ENCODE results near the gene RPL10A. TPM values are rescaled to one million over a fixed set of nuclear protein-coding genes. Genes with fewer than 3 reads are reported as not detected.

RPL10A gene
- total RNA-seq, 1 experiment from 2014 or later, result 828 TPM

- CTCF ChIA-PET, result no interaction called here
- no peaks in the 10 kb centered on the region for H3K9me3 Mint-ChIP-seq (ENCODE audit: low read depth, unreplicated experiment)
- intact Hi-C loops (cut with micrococcal nuclease; ENCODE audit: unreplicated experiment), result no loop called here
- H3K4me3 Mint-ChIP-seq (ENCODE audit: low read depth, unreplicated experiment), result peak overlapping the region; percentile 72
- H3K27me3 Mint-ChIP-seq (ENCODE audit: unreplicated experiment), result no peaks in the 10 kb centered on the region
- H3K36me3 Mint-ChIP-seq (ENCODE audit: insufficient read depth, unreplicated experiment), result peaks cover 41% of the 10 kb centered on the region
- peaks cover 59% of the 10 kb centered on the region for H3K4me1 Mint-ChIP-seq (ENCODE audit: low read depth, unreplicated experiment)
- peak; percentile 53 for DNase-seq
- peak overlapping the region; percentile 94 for H3K27ac Mint-ChIP-seq (ENCODE audit: unreplicated experiment)
- TF ChIP-seq, protein P1, sequence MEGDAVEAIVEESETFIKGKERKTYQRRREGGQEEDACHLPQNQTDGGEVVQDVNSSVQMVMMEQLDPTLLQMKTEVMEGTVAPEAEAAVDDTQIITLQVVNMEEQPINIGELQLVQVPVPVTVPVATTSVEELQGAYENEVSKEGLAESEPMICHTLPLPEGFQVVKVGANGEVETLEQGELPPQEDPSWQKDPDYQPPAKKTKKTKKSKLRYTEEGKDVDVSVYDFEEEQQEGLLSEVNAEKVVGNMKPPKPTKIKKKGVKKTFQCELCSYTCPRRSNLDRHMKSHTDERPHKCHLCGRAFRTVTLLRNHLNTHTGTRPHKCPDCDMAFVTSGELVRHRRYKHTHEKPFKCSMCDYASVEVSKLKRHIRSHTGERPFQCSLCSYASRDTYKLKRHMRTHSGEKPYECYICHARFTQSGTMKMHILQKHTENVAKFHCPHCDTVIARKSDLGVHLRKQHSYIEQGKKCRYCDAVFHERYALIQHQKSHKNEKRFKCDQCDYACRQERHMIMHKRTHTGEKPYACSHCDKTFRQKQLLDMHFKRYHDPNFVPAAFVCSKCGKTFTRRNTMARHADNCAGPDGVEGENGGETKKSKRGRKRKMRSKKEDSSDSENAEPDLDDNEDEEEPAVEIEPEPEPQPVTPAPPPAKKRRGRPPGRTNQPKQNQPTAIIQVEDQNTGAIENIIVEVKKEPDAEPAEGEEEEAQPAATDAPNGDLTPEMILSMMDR (IDR thresholded peaks at IDR 0.05; ENCODE audit: unreplicated experiment), result no peak
- no TSS peak for BruUV-seq (replicated peaks)
Observed at GRCh38 chr6:35484921-35485392, 16.8 kb downstream of the RPL10A start.

DNA sequence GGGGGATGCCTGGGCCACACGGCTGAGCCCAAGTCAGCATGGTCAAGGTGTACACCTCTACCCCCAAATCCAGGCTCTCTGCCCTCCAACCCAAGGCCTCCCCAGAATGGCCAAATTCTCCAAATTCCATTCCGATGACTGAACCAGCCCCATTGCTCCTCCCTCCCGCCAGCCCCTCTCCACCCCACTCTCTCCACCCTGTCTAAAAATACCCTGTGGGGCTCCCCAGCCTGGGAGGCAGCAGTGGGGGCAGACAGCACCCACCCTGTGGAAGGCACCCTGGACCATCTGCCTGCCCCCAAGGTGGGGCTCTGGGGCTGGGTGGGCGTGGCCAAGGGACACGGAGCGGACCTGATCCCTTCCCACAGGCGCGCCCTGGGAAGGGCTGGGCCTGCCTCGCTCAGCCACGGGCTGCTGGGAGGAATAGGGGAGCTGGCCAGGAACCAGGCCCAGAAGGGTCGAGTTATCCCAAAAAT is 17.2 kb downstream of the RPL10A start:
- no peaks in the 10 kb centered on the region for H3K9me3 Mint-ChIP-seq (ENCODE audit: low read depth, unreplicated experiment)
- TF ChIP-seq, protein P1 (IDR thresholded peaks at IDR 0.05; ENCODE audit: unreplicated experiment), result no peak
- intact Hi-C loops (cut with micrococcal nuclease; ENCODE audit: unreplicated experiment), result no loop called here
- peaks cover 61% of the 10 kb centered on the region for H3K4me1 Mint-ChIP-seq (ENCODE audit: low read depth, unreplicated experiment)
- peak overlapping the region; percentile 72 for H3K4me3 Mint-ChIP-seq (ENCODE audit: low read depth, unreplicated experiment)
- no TSS peak for BruUV-seq (replicated peaks)
- no peaks in the 10 kb centered on the region for H3K27me3 Mint-ChIP-seq (ENCODE audit: unreplicated experiment)
- peak overlapping the region; percentile 94 for H3K27ac Mint-ChIP-seq (ENCODE audit: unreplicated experiment)
- CTCF ChIA-PET, result interaction anchor here (0.5 kb wide), 1 partner anchor 771 kb away, joined by 6 read pairs; no protein-coding TSS in a partner anchor
- H3K36me3 Mint-ChIP-seq (ENCODE audit: insufficient read depth, unreplicated experiment), result peaks cover 41% of the 10 kb centered on the region
- peak; percentile 65 for DNase-seq

DNA sequence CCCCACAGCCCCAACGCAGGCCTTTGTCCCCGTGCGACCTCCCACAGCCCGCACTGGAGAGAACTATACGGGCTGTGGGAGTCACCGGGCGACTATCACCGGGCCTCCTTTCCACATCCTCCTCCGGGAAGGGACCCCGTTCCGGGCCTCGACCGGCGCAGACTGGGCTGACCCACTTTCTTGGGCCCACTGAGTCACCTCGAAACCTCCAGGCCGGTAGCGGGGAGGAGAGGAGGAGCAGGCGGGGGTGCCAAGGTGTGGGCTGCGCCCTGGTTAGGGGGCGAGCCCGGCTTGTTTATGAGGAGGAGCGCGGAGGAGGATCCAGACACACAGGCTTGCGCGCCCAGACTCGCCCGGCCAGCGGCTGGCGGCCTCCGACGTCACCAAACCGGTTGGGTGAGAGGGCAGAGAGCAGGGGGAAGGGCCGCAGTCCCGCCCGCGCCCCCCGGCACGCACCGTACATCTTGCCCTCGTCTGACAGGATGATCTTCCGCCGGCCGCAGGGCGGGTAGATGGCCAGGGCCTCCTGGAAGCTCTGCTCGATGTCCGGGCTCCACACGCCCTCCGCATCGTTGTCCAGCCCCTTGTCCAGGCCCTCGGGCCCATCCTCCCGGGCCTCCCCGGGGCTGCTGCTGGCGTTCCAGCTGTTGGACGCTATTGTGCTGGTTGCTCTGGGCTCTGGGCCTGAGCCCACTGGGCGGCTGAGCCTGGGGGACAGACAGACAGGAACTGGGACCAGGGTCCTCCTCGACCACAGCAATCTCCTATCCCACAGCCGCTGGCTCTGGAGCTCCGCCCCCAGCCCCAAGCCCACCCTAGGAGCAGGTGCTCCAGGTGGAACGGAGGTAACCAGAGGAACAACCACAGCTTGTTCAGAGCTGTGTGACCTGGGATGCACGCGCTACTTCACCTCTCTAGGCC is 18.1 kb downstream of the RPL10A start:
- CTCF ChIA-PET, result interaction anchor here (0.5 to 0.6 kb wide), 3 partner anchors 240 to 789 kb away, joined by 3 to 6 read pairs (median 3); no protein-coding TSS in a partner anchor
- H3K4me3 Mint-ChIP-seq (ENCODE audit: low read depth, unreplicated experiment), result peak overlapping the region; percentile 72
- no peaks in the 10 kb centered on the region for H3K9me3 Mint-ChIP-seq (ENCODE audit: low read depth, unreplicated experiment)
- DNase-seq, result peak; percentile 93
- H3K27me3 Mint-ChIP-seq (ENCODE audit: unreplicated experiment), result no peaks in the 10 kb centered on the region
- BruUV-seq (replicated peaks), result no TSS peak
- peaks cover 69% of the 10 kb centered on the region for H3K4me1 Mint-ChIP-seq (ENCODE audit: low read depth, unreplicated experiment)
- intact Hi-C loops (cut with micrococcal nuclease; ENCODE audit: unreplicated experiment), result no loop called here
- H3K36me3 Mint-ChIP-seq (ENCODE audit: insufficient read depth, unreplicated experiment), result peaks cover 41% of the 10 kb centered on the region
- TF ChIP-seq, protein P1 (IDR thresholded peaks at IDR 0.05; ENCODE audit: unreplicated experiment), result no peak
- H3K27ac Mint-ChIP-seq (ENCODE audit: unreplicated experiment), result peak overlapping the region; percentile 94

DNA sequence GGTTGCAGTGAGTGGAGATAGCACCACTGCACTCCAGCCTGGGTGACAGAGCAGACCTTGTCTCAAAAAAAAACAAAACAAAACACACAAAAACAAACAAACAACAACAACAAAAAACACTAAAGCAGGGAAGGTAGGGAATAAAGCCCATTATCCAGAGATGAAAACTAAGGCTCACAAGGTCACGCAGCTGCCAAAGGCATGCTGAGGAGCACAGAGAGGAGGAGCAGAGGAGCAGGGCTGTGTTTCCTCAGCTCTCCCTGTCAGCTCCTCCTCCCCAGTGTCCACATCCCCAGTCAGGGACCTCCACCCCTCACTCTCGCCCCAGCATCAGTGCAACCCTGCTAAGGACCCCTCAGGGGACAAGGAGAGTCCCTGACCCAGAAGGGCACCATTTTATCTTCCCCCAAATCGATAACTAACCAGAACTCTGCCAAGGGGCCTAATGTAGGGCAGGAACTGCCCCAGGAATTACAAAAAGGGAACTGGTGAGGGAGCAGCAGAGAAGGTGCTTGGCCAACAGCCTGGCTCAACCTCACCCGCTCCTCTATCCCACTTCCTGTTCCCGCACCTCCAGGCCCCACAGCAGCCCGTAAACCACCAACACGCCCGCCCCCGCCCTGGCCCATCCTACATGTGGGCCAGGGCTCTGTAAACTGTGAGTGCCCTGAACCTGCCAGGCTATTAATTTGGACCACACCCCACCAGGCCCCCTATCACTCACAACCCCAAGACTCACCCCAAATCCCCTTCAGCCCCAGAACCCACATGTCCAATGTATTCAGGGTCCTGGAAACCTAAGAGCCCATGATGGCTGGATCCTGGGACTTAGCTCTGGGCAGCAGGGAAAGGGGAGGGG is 19.7 kb downstream of the RPL10A start:
- Mint-ChIP-seq H3K27me3 (ENCODE audit: unreplicated experiment) (no peaks in the 10 kb centered on the region), H3K36me3 (ENCODE audit: insufficient read depth, unreplicated experiment) (peaks cover 41% of the 10 kb centered on the region), H3K4me3 (ENCODE audit: low read depth, unreplicated experiment) (peak overlapping the region; percentile 34), H3K9me3 (ENCODE audit: low read depth, unreplicated experiment) (no peaks in the 10 kb centered on the region), H3K4me1 (ENCODE audit: low read depth, unreplicated experiment) (peaks cover 86% of the 10 kb centered on the region), H3K27ac (ENCODE audit: unreplicated experiment) (peak overlapping the region; percentile 37)
- TF ChIP-seq, protein P1 (IDR thresholded peaks at IDR 0.05; ENCODE audit: unreplicated experiment), result no peak
- DNase-seq, result peak; percentile 59
- intact Hi-C loops (cut with micrococcal nuclease; ENCODE audit: unreplicated experiment), result no loop called here
- BruUV-seq (replicated peaks), result no TSS peak
- CTCF ChIA-PET, result interaction anchor here (0.6 kb wide), 2 partner anchors 22 to 38 kb away, joined by 3 read pairs; no protein-coding TSS in a partner anchor

Data from Calu3 (cell line).